LHCN-M2 (cell line): Measurements from ENCODE around the gene LMOD1. TPM values are rescaled to one million over a fixed set of nuclear protein-coding genes. Genes with fewer than 3 reads are reported as not detected.
"Not testable (repeated sequence)": the region's sequence is repeated elsewhere in the genome, so short reads cannot be mapped to it uniquely, and the experiment has no call there.

Experiments
- DNase-seq: peaks from one replicate; pipeline ENCODE4 v3.0.0-alpha.2; 2012; ENCODE audit warnings: low read depth
- total RNA-seq: library from RNA; depleted of rRNA; stranded (reverse); fragments of >200 nt; gene quantifications from 2 replicates; pipeline ENCODE4 v1.2.3, GENCODE V29; 2014

LMOD1 gene
- total RNA-seq, 1 experiment from 2014 or later = 0.29 TPM

- DNase-seq = no peak
These were observed 1.3 kb upstream of the LMOD1 start for GRCh38 chr1:201947697-201948008.

GRCh38 chr1:201945863-201946223, 505 bp downstream of the LMOD1 start:
- DNase-seq = no peak

GRCh38 chr1:201945157-201945556, 1.2 kb downstream of the LMOD1 start:
- no peak for DNase-seq

- no peak for DNase-seq
These were observed 1.7 kb downstream of the LMOD1 start for GRCh38 chr1:201944639-201945038.

- DNase-seq = no peak
These were observed 2.3 kb downstream of the LMOD1 start for GRCh38 chr1:201944002-201944401.

- DNase-seq = no peak
These were observed 4.2 kb downstream of the LMOD1 start for GRCh38 chr1:201942129-201942495.

- DNase-seq = no peak
These were observed 4.8 kb downstream of the LMOD1 start for GRCh38 chr1:201941420-201942128.

- DNase-seq = not testable (repeated sequence)
These were observed 6.0 kb downstream of the LMOD1 start for GRCh38 chr1:201940316-201940715.

GRCh38 chr1:201939574-201939973, 6.8 kb downstream of the LMOD1 start:
- DNase-seq = no peak

- DNase-seq = no peak
These were observed 7.2 kb downstream of the LMOD1 start for GRCh38 chr1:201939148-201939547.

GRCh38 chr1:201938440-201939035, 7.8 kb downstream of the LMOD1 start:
- DNase-seq = no peak

- peak; percentile 59 for DNase-seq
These were observed 8.6 kb downstream of the LMOD1 start for GRCh38 chr1:201937624-201938213.

- peak; percentile 79 for DNase-seq
These were observed 12.4 kb downstream of the LMOD1 start for GRCh38 chr1:201933840-201934430.

- DNase-seq = no peak
These were observed 15.5 kb downstream of the LMOD1 start for GRCh38 chr1:201930803-201931202.

- DNase-seq = no peak
These were observed 16.2 kb downstream of the LMOD1 start for GRCh38 chr1:201930137-201930536.

GRCh38 chr1:201928266-201928665, 18.1 kb downstream of the LMOD1 start:
- no peak for DNase-seq

GRCh38 chr1:201925981-201926645, 20.2 kb downstream of the LMOD1 start:
- no peak for DNase-seq

GRCh38 chr1:201925301-201925567, 21.1 kb downstream of the LMOD1 start:
- no peak for DNase-seq

GRCh38 chr1:201921952-201922558, 24.3 kb downstream of the LMOD1 start:
- DNase-seq = no peak

GRCh38 chr1:201918343-201918742, 28.0 kb downstream of the LMOD1 start:
- DNase-seq = no peak

GRCh38 chr1:201917362-201918033, 28.9 kb downstream of the LMOD1 start:
- DNase-seq = peak; percentile 91
